K562 (cell line): ENCODE data around the gene DUSP19. TPM values are rescaled to one million over a fixed set of nuclear protein-coding genes. Genes with fewer than 3 reads are reported as not detected.

Experiments used
- ATAC-seq: fragments of 200-7000 bp; cut with Tn5 transposase; 3 replicates; pipeline ENCODE4 v1.9.1; 2020; ENCODE audit warnings: moderate library complexity
- BruUV-seq: library from RNA; stranded (reverse); fragments of 400-500 nt; replicated peaks from 2 replicates; lab custom pipeline; 2021; lab: Mats Ljungman, UMichigan
- CTCF ChIA-PET: fragments of 300-600 bp; formaldehyde crosslinking; extraction: SDS; loops from one replicate; lab custom pipeline; 2021; ENCODE audit warnings: low intra/inter-chr PET ratio; lab: Yijun Ruan, JAX
- POLR2A ChIA-PET: fragments of 300-600, 350-650 bp; sonication (Branson Sonifier 250); formaldehyde crosslinking; extraction: SDS; loops from one replicate; lab custom pipeline; 2021; ENCODE audit warnings: antibody characterized with exemption, inconsistent platforms; lab: Yijun Ruan, JAX
- DNase-seq, 4 experiments: peaks; one replicate each; pipeline versions ENCODE4 v3.0.0 to v3.0.0-alpha.2; 2011 to 2018; ENCODE audit warnings: low spot score in 3 of 4, mixed read lengths in 3 of 4; ENCODE audit errors: extremely low read depth in 1 of 4
- FAIRE-seq: peaks from 2 replicates; lab custom pipeline; 2011; peaks lifted over from hg19 to GRCh38; lab: Jason Lieb, UNC
- H2AFZ ChIP-seq: 2 replicates; pipeline ENCODE4 v1.6.0; 2011; ENCODE audit warnings: low read depth, low read length, control low read depth, inconsistent platforms
- H3K27ac ChIP-seq: fragments of 200-600 bp; 3 replicates; pipeline ENCODE4 v1.8.0; 2011; ENCODE audit warnings: low read depth, mild to moderate bottlenecking, control low read depth, inconsistent platforms, low read length, moderate library complexity, mixed read lengths; ENCODE audit errors: extremely low read depth
- H3K27me3 ChIP-seq, 2 experiments: fragments of 300-600 bp in 1 of 2; 2 replicates in 1 of 2; 3 replicates in 1 of 2; pipeline versions ENCODE4 v1.6.0 to v1.8.0; 2011; ENCODE audit warnings: inconsistent platforms in 2 of 2, low read length in 2 of 2, mild to moderate bottlenecking in 1 of 2, mixed read lengths in 1 of 2, moderate library complexity in 1 of 2; ENCODE audit not compliant: control insufficient read depth in 2 of 2, insufficient read depth in 2 of 2
- H3K36me3 ChIP-seq: fragments of 300-600 bp; 3 replicates; pipeline ENCODE4 v1.8.0; 2011; ENCODE audit warnings: mild to moderate bottlenecking, low read length, inconsistent platforms; ENCODE audit not compliant: control insufficient read depth, insufficient read depth
- H3K4me1 ChIP-seq, 2 experiments: fragments of 200-600 bp in 1 of 2; replicated peaks in 1 of 2; 2 replicates in 1 of 2; 3 replicates in 1 of 2; pipeline versions ENCODE4 v1.5.1 to v1.8.0; 2011; ENCODE audit warnings: inconsistent platforms in 2 of 2, low read length in 2 of 2, mild to moderate bottlenecking in 1 of 2, mixed read lengths in 1 of 2, moderate library complexity in 1 of 2; ENCODE audit not compliant: control insufficient read depth in 2 of 2, insufficient read depth in 2 of 2
- H3K4me2 ChIP-seq: 2 replicates; pipeline ENCODE4 v1.6.1; 2011; ENCODE audit warnings: low read length, control low read depth, inconsistent platforms, mixed read lengths; ENCODE audit not compliant: insufficient read depth
- H3K4me3 ChIP-seq: fragments of 200-600 bp; sonication (generic), shearing (Covaris generic); 2 replicates; pipeline ENCODE4 v1.5.1; 2016; ENCODE audit warnings: control low read depth, inconsistent platforms
- H3K79me2 ChIP-seq: fragments of 200-600 bp; 3 replicates; pipeline ENCODE4 v1.8.0; 2011; ENCODE audit warnings: low read length, inconsistent platforms; ENCODE audit not compliant: control insufficient read depth, insufficient read depth
- H3K9ac ChIP-seq, 2 experiments: 2 replicates each; pipeline versions ENCODE4 v1.6.0 to v1.6.1; 2011; ENCODE audit warnings: low read depth in 2 of 2, low read length in 2 of 2, control low read depth in 1 of 2, inconsistent platforms in 1 of 2, mild to moderate bottlenecking in 1 of 2, mixed read lengths in 1 of 2; ENCODE audit not compliant: insufficient read depth in 1 of 2
- H3K9me1 ChIP-seq: one replicate; pipeline ENCODE4 v1.6.0; 2011; ENCODE audit warnings: inconsistent platforms, mild to moderate bottlenecking, low read length, moderate library complexity; ENCODE audit not compliant: control insufficient read depth, insufficient read depth
- H3K9me3 ChIP-seq: replicated peaks from 2 replicates; pipeline ENCODE4 v1.5.1; 2011; ENCODE audit warnings: low read depth, low read length, inconsistent platforms; ENCODE audit not compliant: control insufficient read depth, insufficient read depth
- H4K20me1 ChIP-seq: replicated peaks from 2 replicates; pipeline ENCODE4 v1.6.1; 2011; ENCODE audit warnings: low read length, inconsistent platforms, mixed read lengths; ENCODE audit not compliant: control insufficient read depth, insufficient read depth
- CBX8 ChIP-seq: fragments of 200-600 bp; sonication (generic); IDR thresholded peaks from 2 replicates; pipeline ENCODE4 v1.6.1; 2012; ENCODE audit warnings: borderline replicate concordance, mixed run types, low read depth, mild to moderate bottlenecking, moderate library complexity, mixed read lengths, low read length, control low read depth, inconsistent platforms; ENCODE audit not compliant: poor library complexity, severe bottlenecking; ENCODE audit errors: extremely low read depth
- HNRNPH1 ChIP-seq: fragments of 200-400 bp; formaldehyde crosslinking; optimal IDR thresholded peaks from 2 replicates; pipeline ENCODE3; 2017; ENCODE audit warnings: low read depth, mild to moderate bottlenecking, low read length, moderate library complexity
- SAFB2 ChIP-seq: fragments of 200-400 bp; formaldehyde crosslinking; IDR thresholded peaks from 2 replicates; pipeline ENCODE4 v1.6.1; 2018; ENCODE audit warnings: borderline replicate concordance, low read length, low read depth, moderate library complexity; ENCODE audit not compliant: severe bottlenecking
- WGBS: fragments of 100-300 bp; shearing (Covaris generic); methylation state at CpG from one replicate; pipeline ENCODE4 v1.1.6; 2016; ENCODE audit warnings: low coverage, mixed read lengths; ENCODE audit not compliant: insufficient coverage; ENCODE audit errors: missing lambda C conversion rate; 5-methylcytosine and 5-hydroxymethylcytosine counted together
- in situ Hi-C: fragments of 300-500 bp; cut with MboI; formaldehyde crosslinking; loops from 4 replicates; pipeline ENCODE4 v1.15.0; 2018; ENCODE audit warnings: inconsistent platforms, mixed read lengths
- intact Hi-C: fragments of 100-400 bp; cut with micrococcal nuclease; formaldehyde crosslinking; loops from 2 replicates; pipeline ENCODE4 v1.14.2; 2022
- polyA plus RNA-seq, 8 experiments: library from polyadenylated mRNA; depleted of rRNA in 4 of 8; stranded (reverse) in 5 of 8; unstranded in 3 of 8; fragments of >200 nt; fragmentation: Nextera tagmentation in 2 of 8; fragmentation: Illumina TruSeq in 1 of 8; extraction: Ambion mirVana in 2 of 8; extraction: Trizol in 1 of 8; gene quantifications; 2 replicates each; pipeline versions ENCODE4 v1.2.1 to v1.2.3, GENCODE V29; 2011 to 2014; ENCODE audit warnings: inconsistent platforms in 1 of 8, missing spikeins in 1 of 8
- small RNA-seq: library from RNA; depleted of rRNA; stranded (forward); fragments of <200 nt; gene quantifications from one replicate; pipeline ENCODE3, GENCODE V24; 2014
- total RNA-seq, 7 experiments: library from RNA; depleted of rRNA in 6 of 7; stranded (reverse); fragments of >200 nt in 6 of 7; fragmentation: Illumina TruSeq in 2 of 7; extraction: Trizol in 2 of 7; gene quantifications; 2 replicates each; pipeline versions ENCODE4 v1.2.1 to v1.2.3, GENCODE V29; 2011 to 2021; ENCODE audit warnings: low replicate concordance in 1 of 7
- TF ChIP-seq, protein P1 (sequence below), 2 experiments: fragments of 450-650 bp in 1 of 2; sonication (generic) in 1 of 2; formaldehyde crosslinking in 1 of 2; IDR thresholded peaks in 1 of 2; conservative IDR thresholded peaks in 1 of 2; 2 replicates each; pipeline versions ENCODE4 v1.6.1 to v1.8.1; 2016 to 2023; ENCODE audit warnings: mild to moderate bottlenecking in 2 of 2, moderate library complexity in 2 of 2, inconsistent platforms in 1 of 2, missing genetic modification reagents in 1 of 2

DUSP19 gene
- total and polyA plus RNA-seq, 9 of the 15 experiments (the other 6 are each of a cell fraction or from before 2014, with no cell fraction given), result 1.6 to 6.3 (median 3.1) TPM

DNA sequence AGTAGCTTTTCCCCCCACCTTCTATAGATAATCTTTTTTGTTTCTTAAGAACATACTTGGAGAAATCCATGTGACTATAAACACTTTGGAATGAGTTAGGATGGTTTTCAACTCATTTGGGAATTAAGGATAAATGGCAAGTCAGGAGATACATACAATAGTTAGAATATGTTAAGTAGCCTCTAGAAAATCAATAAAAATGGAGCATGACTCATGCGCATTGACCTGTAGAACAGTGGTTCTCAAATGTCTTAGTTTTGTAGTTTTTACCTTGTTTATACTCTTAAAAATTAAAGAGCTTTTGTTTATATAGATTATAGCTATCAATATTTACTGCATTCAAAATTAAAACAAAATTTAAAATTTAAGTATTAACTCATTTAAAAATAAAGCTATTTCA, 70.4 kb downstream of the DUSP19 start:
- Histone ChIP-seq H3K9me3 (no peaks in the 10 kb centered on the region), H3K9ac (no peak overlapping the region), H3K36me3 (peaks cover 52% of the 10 kb centered on the region), H2AFZ (no peak overlapping the region), H4K20me1 (no peaks in the 10 kb centered on the region), H3K4me2 (no peak overlapping the region), H3K27me3 (no peaks in the 10 kb centered on the region), H3K4me1 (no peaks in the 10 kb centered on the region), H3K4me3 (no peak overlapping the region), H3K27ac (no peak overlapping the region), H3K9me1 (no peaks in the 10 kb centered on the region), H3K79me2 (peaks cover 63% of the 10 kb centered on the region)
- intact Hi-C loops, result no loop called here
- TF ChIP-seq HNRNPH1, result no peak
- TF ChIP-seq, protein P1, sequence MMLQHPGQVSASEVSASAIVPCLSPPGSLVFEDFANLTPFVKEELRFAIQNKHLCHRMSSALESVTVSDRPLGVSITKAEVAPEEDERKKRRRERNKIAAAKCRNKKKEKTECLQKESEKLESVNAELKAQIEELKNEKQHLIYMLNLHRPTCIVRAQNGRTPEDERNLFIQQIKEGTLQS (IDR thresholded peaks at IDR 0.05), result peak; percentile 18; the same call in 1 of the 2 replicates
- TF ChIP-seq, protein P1 (CRISPR knock-in tag; conservative IDR thresholded peaks at IDR 0.05), result no peak
- BruUV-seq, result no TSS peak
- in situ Hi-C loops, result no loop called here
- ChIA-PET CTCF (no interaction called here), POLR2A (interaction anchor here (0.8 to 1.6 kb wide), 3 partner anchors 15 to 254 kb away, joined by 3 to 7 read pairs (median 4); no protein-coding TSS in a partner anchor)
- FAIRE-seq, result no peak
- 93% methylated on average over 1 of the region's 1 CpG for WGBS
- ATAC-seq, result no peak
- no peak for DNase-seq

DNA sequence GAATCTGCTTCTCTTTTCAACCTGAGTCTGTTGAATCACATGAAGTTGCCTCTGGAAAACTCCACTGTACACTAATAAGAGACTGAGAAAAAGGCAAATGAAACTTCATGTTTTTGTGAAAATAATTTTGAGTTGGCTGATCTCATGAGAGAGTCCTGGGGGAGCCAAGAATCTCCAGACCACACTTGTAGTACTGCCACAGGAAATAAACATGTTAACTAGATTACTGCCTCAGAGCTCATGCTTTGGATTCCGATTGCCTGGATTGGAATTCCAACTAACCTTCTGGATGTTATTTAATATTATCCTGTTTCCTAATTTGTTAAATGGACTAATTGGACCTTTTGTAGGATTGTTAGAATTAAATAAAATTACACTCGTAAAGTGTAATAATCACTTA, 70.9 kb downstream of the DUSP19 start:
- TF ChIP-seq SAFB2 (no peak), CBX8 (no peak)
- CTCF ChIA-PET, result no interaction called here
- ATAC-seq (no peak), FAIRE-seq (no peak), DNase-seq (no peak)
- Histone ChIP-seq H3K9ac (no peak overlapping the region), H3K27ac (no peak overlapping the region), H4K20me1 (no peaks in the 10 kb centered on the region), H3K4me2 (no peak overlapping the region), H3K27me3 (no peaks in the 10 kb centered on the region), H3K4me3 (no peak overlapping the region), H3K36me3 (peaks cover 48% of the 10 kb centered on the region), H3K4me1 (no peaks in the 10 kb centered on the region), H3K9me1 (no peaks in the 10 kb centered on the region), H3K9me3 (no peaks in the 10 kb centered on the region), H2AFZ (no peak overlapping the region), H3K79me2 (peaks cover 57% of the 10 kb centered on the region)
- POLR2A ChIA-PET, result interaction anchor here (0.7 to 1.6 kb wide), 4 partner anchors 9 to 255 kb away, joined by 3 to 7 read pairs (median 4); no protein-coding TSS in a partner anchor
- intact Hi-C loops, result no loop called here
- in situ Hi-C loops, result no loop called here
- no TSS peak for BruUV-seq
- WGBS, result 98% methylated on average over 2 of the region's 2 CpGs

Small RNAs within 50 kb of the gene (small RNA-seq; reads per million reads assigned to genes)
- gene RF00599, result not detected

Other genes starting within 250 kb of the DUSP19 start
- not detected in 2 replicates for gene FRZB, start 212.1 kb upstream of the DUSP19 start, total RNA-seq (2014; rRNA removed)
- 0.06 TPM in 1 of 2 replicates, not detected in the other for gene FRZB, start 212.1 kb upstream of the DUSP19 start, total RNA-seq (2014; rRNA removed; fragmentation: Illumina TruSeq; extraction: Trizol)
- gene FRZB, start 212.1 kb upstream of the DUSP19 start, total RNA-seq (2015; rRNA removed; fragmentation: Illumina TruSeq; extraction: Trizol), result not detected in 2 replicates
- gene FRZB, start 212.1 kb upstream of the DUSP19 start, total RNA-seq (2021), result not detected in 2 replicates
- 0.01 and 0.11 TPM in 2 replicates for gene FRZB, start 212.1 kb upstream of the DUSP19 start, polyA plus RNA-seq (2011; rRNA removed)
- 0.03 and 0.08 TPM in 2 replicates for gene FRZB, start 212.1 kb upstream of the DUSP19 start, polyA plus RNA-seq (2014; fragmentation: Illumina TruSeq; extraction: Trizol)
- not detected for gene FRZB, start 212.1 kb upstream of the DUSP19 start, polyA plus RNA-seq (2014; fragmentation: Nextera tagmentation; extraction: Ambion mirVana)
- 0.03 and 0.05 TPM in 2 replicates for gene FRZB, start 212.1 kb upstream of the DUSP19 start, polyA plus RNA-seq (2014; rRNA removed)
- 39.7 and 43.9 TPM in 2 replicates for gene NCKAP1, start 40.3 kb upstream of the DUSP19 start, total RNA-seq (2014; rRNA removed)
- 120 and 136 TPM in 2 replicates for gene NCKAP1, start 40.3 kb upstream of the DUSP19 start, total RNA-seq (2014; rRNA removed; fragmentation: Illumina TruSeq; extraction: Trizol)
- gene NCKAP1, start 40.3 kb upstream of the DUSP19 start, total RNA-seq (2015; rRNA removed; fragmentation: Illumina TruSeq; extraction: Trizol), result 91.0 and 99.2 TPM in 2 replicates
- 86.6 and 88.7 TPM in 2 replicates for gene NCKAP1, start 40.3 kb upstream of the DUSP19 start, total RNA-seq (2021)
- gene NCKAP1, start 40.3 kb upstream of the DUSP19 start, polyA plus RNA-seq (2011; rRNA removed), result 120 and 153 TPM in 2 replicates
- gene NCKAP1, start 40.3 kb upstream of the DUSP19 start, polyA plus RNA-seq (2014; fragmentation: Illumina TruSeq; extraction: Trizol), result 78.2 and 89.6 TPM in 2 replicates
- 10 to 100 TPM; 34.0 to 35.1 TPM for gene NCKAP1, start 40.3 kb upstream of the DUSP19 start, polyA plus RNA-seq (2014; fragmentation: Nextera tagmentation; extraction: Ambion mirVana)
- gene NCKAP1, start 40.3 kb upstream of the DUSP19 start, polyA plus RNA-seq (2014; rRNA removed), result 56.7 and 60.5 TPM in 2 replicates
- gene NUP35, start 45.7 kb downstream of the DUSP19 start, total RNA-seq (2014; rRNA removed), result 24.5 and 26.2 TPM in 2 replicates
- gene NUP35, start 45.7 kb downstream of the DUSP19 start, total RNA-seq (2014; rRNA removed; fragmentation: Illumina TruSeq; extraction: Trizol), result 61.1 and 70.5 TPM in 2 replicates
- 53.8 and 54.4 TPM in 2 replicates for gene NUP35, start 45.7 kb downstream of the DUSP19 start, total RNA-seq (2015; rRNA removed; fragmentation: Illumina TruSeq; extraction: Trizol)
- 38.5 and 46.8 TPM in 2 replicates for gene NUP35, start 45.7 kb downstream of the DUSP19 start, total RNA-seq (2021)
- gene NUP35, start 45.7 kb downstream of the DUSP19 start, polyA plus RNA-seq (2011; rRNA removed), result 40.1 and 51.1 TPM in 2 replicates
- gene NUP35, start 45.7 kb downstream of the DUSP19 start, polyA plus RNA-seq (2014; fragmentation: Illumina TruSeq; extraction: Trizol), result 39.2 and 43.7 TPM in 2 replicates
- 10 to 100 TPM; 71.0 to 78.2 TPM for gene NUP35, start 45.7 kb downstream of the DUSP19 start, polyA plus RNA-seq (2014; fragmentation: Nextera tagmentation; extraction: Ambion mirVana)
- gene NUP35, start 45.7 kb downstream of the DUSP19 start, polyA plus RNA-seq (2014; rRNA removed), result 29.6 and 34.2 TPM in 2 replicates